Activated CD4-positive, alpha-beta T cell treated with anti-CD3 and anti-CD28 coated beads, Interleukin-2, amount 50 U/mL, for 1 hour (primary cell): ENCODE data around the gene C4orf33.

ENCODE experiments used
- DNase-seq: peaks from one replicate; pipeline ENCODE4 v3.0.0-alpha.2; 2020

C4orf33 gene

DNA sequence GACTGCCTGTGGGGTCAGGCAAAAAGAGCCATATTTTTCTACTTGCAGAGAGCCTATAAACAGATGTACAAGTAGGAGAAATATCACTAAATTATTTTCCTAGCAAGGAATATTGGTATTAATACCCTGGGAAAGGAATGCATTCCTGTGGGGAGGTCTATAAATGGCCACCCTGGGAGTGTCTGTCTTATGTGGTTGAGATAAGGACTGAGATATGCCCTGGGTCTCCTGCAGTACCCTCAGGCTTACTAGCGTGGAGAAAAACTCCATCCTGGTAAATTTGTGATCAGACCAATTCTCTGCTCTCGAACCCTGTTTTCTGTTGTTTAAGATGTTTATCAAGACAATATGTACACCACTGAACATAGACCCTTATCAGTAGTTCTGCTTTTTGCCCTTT is 35.4 kb downstream of the C4orf33 start:
- DNase-seq, result no peak

DNA sequence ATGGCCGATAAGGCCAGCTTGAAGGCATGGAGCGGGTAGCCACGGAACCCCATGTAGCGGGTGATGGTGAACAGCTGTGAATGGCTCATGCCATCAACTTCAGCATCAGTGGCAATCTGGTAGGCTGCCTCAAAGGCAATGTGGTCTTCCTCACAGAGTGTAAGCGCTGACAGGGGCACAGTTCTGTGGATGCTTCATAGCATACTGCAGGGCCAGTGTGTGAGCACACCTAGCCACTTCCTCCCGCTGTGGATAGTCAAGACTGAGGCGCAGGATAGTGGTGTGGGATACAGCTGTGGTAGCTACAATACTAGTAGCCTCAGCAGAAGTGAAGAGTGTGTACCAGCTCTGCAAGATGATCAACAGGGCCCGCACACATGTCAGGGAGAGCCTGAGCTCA is 40.5 kb downstream of the C4orf33 start:
- DNase-seq, result no peak

DNA sequence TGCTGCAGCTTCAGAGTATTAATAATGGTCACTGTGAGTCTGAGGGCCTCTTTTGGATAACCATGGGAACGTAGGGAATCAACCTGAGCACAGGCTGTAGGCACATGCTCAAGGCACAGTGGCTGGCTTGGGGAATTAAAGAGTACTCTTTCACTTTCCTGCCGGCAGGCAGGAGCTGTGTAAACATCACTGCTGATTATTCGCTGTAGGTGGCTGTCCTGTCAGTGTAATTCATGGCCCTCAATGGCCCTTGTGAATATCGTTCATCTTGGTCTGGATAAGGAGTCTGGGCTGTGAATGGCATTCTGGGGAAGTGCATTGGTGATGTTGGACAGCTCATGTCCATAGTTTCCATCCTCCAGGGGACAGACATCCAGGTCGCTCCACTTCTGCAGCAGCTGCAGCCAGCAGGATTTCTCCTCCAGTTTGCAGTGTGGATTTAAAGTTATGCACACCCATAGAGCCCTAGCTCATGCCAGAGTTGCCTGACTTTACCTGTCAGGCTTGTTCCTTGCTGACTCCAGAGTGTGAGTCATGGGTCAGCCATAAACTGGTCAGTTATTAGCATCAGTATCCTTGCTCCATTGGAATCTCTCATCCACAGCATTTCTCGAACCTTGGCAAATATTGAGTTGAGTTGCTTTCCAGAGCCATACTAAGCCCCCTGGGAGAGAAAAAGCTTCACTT is 43.0 kb downstream of the C4orf33 start:
- DNase-seq, result no peak

DNA sequence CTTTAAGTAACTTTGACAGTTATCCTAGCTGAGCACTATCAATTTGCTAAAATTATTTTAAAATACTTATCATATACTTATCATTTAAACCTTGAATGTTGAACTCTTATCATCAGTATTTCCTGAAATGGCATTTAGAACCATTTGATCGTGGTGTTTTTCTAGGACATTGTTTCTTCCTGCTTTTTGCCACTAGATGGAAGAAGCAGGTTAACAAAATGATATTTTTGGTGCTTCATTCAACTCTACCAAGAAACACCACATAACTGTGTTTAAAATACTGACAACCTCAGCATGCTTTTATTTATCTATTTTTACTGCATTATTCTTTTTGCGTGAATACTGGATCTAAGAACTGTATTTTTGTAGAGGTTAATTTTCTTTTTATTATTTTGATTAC is 44.6 kb downstream of the C4orf33 start:
- DNase-seq, result no peak

DNA sequence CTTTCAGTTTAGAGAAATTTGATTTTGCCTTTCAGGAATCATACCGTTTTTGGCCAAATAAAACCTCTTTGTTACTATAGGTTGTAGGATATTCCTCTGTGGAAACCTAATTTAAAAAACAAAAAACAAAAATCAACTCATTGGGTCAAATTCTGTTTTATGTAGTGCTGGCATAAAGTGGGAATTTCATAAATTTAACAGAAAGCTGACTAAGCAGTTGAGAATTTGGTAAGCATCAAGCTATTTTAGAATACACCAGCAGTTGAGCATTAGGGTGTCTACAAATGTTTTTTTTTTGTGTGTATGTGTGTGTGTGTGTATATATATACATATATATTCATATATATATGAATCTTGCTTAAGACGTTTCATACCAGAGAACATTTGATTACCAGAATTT is 47.4 kb downstream of the C4orf33 start:
- DNase-seq, result no peak

DNA sequence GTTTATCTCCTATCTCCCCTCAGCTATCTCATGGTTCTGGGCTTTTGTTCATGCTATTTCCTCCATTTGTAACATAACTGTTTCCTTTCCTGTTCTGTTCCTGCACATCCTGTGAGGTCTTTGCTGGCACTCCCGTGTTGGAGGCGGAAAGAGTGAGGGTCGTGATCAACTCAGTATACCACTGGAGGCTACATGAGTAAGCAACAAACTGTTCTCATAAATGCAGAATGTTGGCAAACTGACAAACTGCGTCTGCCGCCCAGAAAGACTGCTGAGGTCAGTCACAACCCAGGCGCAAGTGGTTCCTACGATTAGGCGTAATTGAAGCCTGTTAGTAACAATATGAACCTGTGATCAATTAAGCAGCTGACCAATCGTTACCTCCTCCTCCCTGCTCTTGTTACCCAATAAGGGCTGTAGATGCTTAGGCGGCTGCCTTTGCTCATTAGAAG is 48.8 kb downstream of the C4orf33 start:
- no peak for DNase-seq

DNA sequence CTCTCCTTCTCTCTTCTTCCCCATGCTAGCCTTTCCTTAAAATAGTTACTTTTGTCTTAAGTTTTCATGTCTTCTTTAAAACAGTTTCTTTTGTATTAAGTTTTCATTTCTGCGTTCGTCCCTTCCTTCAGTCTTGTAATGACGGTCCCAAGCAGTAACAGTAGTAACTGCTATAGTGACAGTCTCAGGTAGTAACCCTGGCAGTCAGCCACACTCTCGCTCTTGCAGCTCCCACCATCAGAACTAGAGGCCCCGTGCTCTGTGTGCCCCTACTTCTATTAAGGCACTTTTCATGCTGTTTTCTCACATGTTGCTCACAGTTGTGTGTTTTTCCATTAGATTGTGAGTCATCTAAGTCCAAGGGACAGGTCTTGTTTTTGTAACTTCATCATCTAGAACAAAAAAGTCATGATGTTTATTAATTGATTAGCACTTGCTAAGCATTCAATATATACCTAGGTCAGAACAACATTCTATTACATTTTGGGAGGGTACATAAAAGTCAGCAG is 49.3 kb downstream of the C4orf33 start:
- no peak for DNase-seq

DNA sequence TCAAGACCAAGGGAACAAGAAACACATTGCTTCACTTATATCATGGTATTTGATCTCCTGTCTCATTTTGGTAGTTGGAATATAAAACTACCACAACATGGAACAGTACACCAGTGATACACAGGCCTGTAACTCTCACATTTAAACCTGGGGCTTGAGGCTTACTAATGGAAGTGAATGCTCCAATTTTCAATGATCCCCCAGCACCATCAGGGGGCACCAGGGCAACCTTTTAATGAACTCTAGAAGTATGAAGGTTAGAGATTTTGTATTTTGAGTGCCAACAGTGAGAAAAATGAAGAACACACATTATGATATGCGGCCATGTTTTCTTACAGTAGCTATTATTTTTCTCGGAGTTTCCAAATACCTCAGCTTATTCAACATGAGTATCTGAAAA is 50.7 kb downstream of the C4orf33 start:
- no peak for DNase-seq

DNA sequence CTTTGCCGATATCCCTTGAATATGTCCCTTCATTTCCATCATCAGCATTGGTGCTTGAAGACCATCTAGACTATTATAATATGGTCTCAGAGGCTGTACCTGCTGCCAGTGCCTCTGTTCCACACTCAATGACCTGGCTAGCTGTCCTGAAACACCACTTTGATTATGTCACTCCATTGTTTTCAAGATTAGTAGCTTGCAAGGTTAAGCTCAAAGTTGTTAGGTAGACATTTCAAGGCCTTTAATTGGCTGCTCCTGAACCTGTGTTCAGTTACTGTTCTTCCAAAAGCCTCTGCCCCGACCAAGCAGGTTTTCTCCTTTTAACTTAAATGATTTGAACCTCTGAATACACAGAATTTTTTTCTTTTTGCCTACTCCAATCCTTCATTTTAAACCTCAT is 52.9 kb downstream of the C4orf33 start:
- DNase-seq, result no peak

DNA sequence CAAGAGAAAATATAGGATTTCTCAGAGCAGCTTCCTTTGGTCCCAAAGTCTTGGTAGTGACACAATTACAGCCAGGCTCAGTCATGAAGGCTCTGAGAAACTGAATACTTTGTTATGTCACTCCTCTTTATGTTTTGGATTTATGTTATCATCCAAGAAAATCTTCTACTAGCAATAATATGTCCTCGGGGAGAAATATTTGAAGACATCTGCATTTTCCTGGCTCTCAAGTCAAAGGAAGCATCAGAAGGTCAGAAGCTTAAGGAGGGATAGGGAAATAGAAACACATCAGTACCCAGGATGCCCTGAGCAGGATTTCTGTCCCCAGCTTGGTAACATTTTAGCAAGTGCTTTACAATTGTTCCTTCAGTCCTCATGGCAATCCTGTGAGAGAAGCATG is 54.0 kb downstream of the C4orf33 start:
- DNase-seq, result no peak

DNA sequence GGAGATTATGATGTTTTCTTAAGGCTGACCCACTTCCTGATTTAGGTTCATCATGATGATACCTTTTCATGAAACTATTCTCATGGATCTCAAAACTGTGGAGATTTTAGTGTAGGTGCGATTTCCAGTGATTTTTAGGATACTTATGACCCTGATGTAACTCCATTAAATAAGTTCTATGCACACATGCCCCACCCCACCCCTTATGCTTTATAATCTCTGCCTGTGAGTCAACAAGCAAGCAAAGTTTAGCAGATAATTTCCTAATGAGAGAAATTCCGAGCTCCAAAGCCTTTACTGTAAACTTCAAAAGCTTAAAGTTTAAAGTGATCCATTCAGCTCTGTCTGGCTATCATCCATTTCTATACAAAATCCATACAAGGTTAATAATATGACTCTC is 56.4 kb downstream of the C4orf33 start:
- DNase-seq, result no peak

DNA sequence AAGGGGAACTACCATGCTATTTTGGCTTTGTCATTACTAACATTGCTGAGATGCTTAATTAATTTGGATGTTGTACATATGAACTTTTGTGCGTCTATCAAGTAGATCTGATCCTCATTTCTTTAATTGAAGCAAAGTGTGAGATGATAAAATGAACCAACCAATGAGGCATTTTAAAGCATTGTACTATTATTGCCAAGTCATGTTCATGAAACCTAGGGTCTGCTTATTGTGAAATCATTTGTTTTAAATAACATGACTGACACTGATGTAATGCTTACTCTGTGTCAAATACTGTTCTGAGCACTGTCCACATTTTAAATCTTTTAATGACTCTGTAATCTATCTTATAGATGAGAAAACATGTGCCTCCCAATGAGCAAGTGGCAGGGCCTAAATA is 57.7 kb downstream of the C4orf33 start:
- DNase-seq, result no peak

DNA sequence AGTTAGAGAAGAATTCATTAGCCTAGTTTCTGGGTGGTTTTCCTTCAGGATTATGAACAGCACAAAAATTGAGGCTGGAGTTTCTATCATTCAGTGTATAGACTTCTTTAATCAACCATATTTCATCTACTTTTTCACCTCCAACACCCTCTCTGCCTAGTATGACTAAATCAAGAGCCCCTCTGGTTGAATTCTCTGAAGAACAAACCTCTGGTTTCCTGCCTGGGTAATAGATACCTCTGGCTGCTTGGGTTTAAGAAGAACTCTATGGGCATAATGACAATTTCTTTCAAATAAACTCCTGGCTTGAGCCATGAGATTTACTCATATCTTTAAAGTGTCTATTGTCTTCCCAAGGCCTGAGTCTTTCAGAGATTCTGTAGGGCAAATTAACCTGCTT is 66.5 kb downstream of the C4orf33 start:
- DNase-seq, result no peak

DNA sequence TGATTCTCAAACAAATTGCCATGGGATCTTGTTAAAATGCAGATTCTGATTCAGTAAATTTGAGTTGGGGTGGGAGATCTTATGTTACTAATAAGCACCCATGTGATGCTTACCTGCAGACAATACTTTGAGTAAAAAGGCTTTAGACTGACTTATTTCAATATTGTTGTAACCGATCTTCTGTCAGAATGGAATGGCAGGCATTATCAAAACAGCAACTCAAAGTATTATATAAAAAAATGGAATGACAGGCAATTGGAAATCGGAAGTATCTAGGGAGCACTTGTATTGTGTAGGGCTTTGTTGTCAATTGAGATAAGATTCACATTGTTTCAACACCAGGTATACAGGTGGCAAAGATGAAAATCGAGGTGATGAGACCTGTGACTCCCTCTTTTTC is 67.5 kb downstream of the C4orf33 start:
- no peak for DNase-seq

DNA sequence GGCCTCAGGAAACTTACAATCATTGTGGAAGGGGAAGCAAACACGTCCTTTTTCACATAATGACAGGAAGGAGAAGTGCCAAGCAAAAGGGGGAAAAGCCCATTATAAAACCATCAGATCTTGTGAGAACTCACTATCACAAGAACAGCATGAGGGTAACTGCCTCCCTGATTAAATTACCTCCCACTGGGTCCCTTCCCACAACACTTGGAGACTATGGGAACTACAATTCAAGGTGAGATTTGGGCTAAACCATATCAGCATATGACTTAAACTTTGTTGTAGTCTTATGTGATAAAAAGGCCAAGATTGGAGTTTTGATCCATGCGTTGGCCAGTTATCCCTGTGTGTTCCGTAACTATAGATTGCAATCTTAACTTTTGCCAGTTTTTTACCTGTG is 68.3 kb downstream of the C4orf33 start:
- no peak for DNase-seq
